Ovary (tissue), 3 donors: ENCODE measurements around the gene COMMD7.

Experiments used
- EP300 ChIP-seq: sonication (generic); formaldehyde crosslinking; IDR thresholded peaks from one replicate; pipeline ENCODE4 v1.6.1; 2017; ENCODE audit warnings: antibody characterized with exemption
- POLR2A ChIP-seq: fragments of 450-650 bp; IDR thresholded peaks from one replicate; pipeline ENCODE4 v1.6.1; 2017; ENCODE audit warnings: antibody characterized with exemption, mild to moderate bottlenecking, moderate library complexity
- TF ChIP-seq, protein P1 (sequence below), 3 donors: fragments of 450-650 bp in 2 of 3; fragments of 200-600 bp in 1 of 3; IDR thresholded peaks; one replicate each; pipeline versions ENCODE4 v1.5.1 to v1.8.0; 2016 to 2022; ENCODE audit warnings: antibody characterized with exemption in 3 of 3, mild to moderate bottlenecking in 1 of 3
- donor health status: DM: no; HTN: no; CAD: no.

DNA sequence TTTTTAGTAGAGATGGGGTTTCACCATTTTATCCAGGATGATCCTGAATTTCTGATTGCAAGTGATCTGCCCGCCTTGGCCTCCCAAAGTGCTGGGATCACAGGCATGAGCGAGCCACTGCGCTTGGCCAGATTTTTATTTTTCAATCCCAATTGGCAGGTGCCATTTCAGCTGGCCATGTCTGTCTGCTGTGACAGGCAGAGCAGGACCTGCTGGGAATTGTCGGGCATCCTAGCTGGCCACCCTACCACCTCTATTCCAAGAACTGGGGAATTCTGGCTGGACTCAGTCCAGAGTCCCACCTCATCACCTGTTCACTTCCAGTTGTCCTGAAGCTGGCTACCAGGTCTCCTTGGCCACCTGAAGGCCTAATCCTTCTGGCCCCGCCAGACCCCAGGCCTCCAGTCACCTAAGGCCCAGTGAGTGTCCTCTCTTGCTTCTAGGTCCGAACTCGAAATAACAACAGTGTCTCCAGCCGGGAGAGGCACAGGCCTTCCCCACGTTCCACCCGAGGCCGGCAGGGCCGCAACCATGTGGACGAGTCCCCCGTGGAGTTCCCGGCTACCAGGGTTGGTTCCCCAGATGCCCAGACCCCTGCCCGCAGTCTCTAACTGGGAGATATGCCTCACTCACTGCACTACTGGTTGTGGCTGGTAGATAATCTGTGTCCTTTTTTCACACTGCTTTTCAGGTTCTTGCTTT is 42.9 kb upstream of the COMMD7 start:
- TF ChIP-seq, protein P1, sequence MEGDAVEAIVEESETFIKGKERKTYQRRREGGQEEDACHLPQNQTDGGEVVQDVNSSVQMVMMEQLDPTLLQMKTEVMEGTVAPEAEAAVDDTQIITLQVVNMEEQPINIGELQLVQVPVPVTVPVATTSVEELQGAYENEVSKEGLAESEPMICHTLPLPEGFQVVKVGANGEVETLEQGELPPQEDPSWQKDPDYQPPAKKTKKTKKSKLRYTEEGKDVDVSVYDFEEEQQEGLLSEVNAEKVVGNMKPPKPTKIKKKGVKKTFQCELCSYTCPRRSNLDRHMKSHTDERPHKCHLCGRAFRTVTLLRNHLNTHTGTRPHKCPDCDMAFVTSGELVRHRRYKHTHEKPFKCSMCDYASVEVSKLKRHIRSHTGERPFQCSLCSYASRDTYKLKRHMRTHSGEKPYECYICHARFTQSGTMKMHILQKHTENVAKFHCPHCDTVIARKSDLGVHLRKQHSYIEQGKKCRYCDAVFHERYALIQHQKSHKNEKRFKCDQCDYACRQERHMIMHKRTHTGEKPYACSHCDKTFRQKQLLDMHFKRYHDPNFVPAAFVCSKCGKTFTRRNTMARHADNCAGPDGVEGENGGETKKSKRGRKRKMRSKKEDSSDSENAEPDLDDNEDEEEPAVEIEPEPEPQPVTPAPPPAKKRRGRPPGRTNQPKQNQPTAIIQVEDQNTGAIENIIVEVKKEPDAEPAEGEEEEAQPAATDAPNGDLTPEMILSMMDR (IDR thresholded peaks at IDR 0.05), result no peak
- no peak for TF ChIP-seq POLR2A
- TF ChIP-seq EP300, result no peak
